Uterus (tissue), 4 donors: ENCODE data around the gene ADCYAP1. TPM values are rescaled to one million over a fixed set of nuclear protein-coding genes. Genes with fewer than 3 reads are reported as not detected.

Experiments
- DNase-seq, 2 donors: peaks; one replicate each; pipeline ENCODE4 v3.0.0-alpha.2; 2019 to 2020
- H3K27ac ChIP-seq, 2 donors: fragments of 200-600 bp; sonication (generic); 1 replicate in 1 of 2; 2 replicates in 1 of 2; pipeline ENCODE4 v1.5.1; 2016 to 2018
- H3K27me3 ChIP-seq, 2 donors: fragments of 200-600 bp; sonication (generic); one replicate each; pipeline ENCODE4 v1.5.1; 2018 to 2019; ENCODE audit warnings: control low read depth in 1 of 2
- H3K36me3 ChIP-seq, 2 donors: fragments of 200-600 bp; sonication (generic); one replicate each; pipeline ENCODE4 v1.5.1; 2019; ENCODE audit warnings: control low read depth in 1 of 2
- H3K4me1 ChIP-seq, 2 donors: fragments of 200-600 bp; sonication (generic); one replicate each; pipeline ENCODE4 v1.5.1; 2018 to 2019; ENCODE audit warnings: control low read depth in 1 of 2
- H3K4me3 ChIP-seq, 2 donors: fragments of 200-600 bp; sonication (generic); 1 replicate in 1 of 2; 2 replicates in 1 of 2; pipeline ENCODE4 v1.5.1; 2018 to 2019; ENCODE audit warnings: mild to moderate bottlenecking in 1 of 2
- H3K9me3 ChIP-seq, 2 donors: fragments of 200-600 bp; sonication (generic); one replicate each; pipeline ENCODE4 v1.5.1; 2019; ENCODE audit warnings: control low read depth in 1 of 2
- CTCF ChIP-seq, 4 experiments: fragments of 200-600 bp in 2 of 4; fragments of 450-650 bp in 2 of 4; sonication (generic) in 2 of 4; IDR thresholded peaks; one replicate each; pipeline ENCODE4 v1.5.1; 2016 to 2019; ENCODE audit warnings: antibody characterized with exemption in 4 of 4, mild to moderate bottlenecking in 2 of 4, moderate library complexity in 1 of 4
- POLR2A ChIP-seq, 2 donors: fragments of 450-650 bp; IDR thresholded peaks; one replicate each; pipeline ENCODE4 v1.6.1; 2016; ENCODE audit warnings: antibody characterized with exemption in 2 of 2, mild to moderate bottlenecking in 1 of 2, moderate library complexity in 1 of 2
- intact Hi-C: fragments of 100-400 bp; cut with DNase I; formaldehyde crosslinking; loops from one replicate; pipeline ENCODE4 v1.15.1; 2023; ENCODE audit warnings: low total_unique reads
- total RNA-seq, 4 donors: library from RNA; depleted of rRNA in 3 of 4; stranded (reverse); fragments of >200 nt in 3 of 4; gene quantifications; one replicate each; pipeline versions ENCODE4 v1.1.0 to v1.2.4, GENCODE V29; 2014 to 2023
- donor health status: DM: yes; HTN: yes; CAD: no.

ADCYAP1 gene
- total RNA-seq, 4 donors from 2014 or later, result 0.49 to 1.5 (median 0.97) TPM; not detected in 1

- no peak overlapping the region for H3K27ac ChIP-seq
- H3K4me1 ChIP-seq, result peaks cover 0 to 11% of the 10 kb centered on the region in 2 donors
- DNase-seq, result no peak
- peaks cover 24 to 66% of the 10 kb centered on the region in 2 donors for H3K27me3 ChIP-seq
- H3K4me3 ChIP-seq, result no peak overlapping the region
- TF ChIP-seq CTCF (IDR thresholded peaks at IDR 0.05) (no peak), POLR2A (IDR thresholded peaks at IDR 0.05) (no peak)
- no peaks in the 10 kb centered on the region for H3K9me3 ChIP-seq
- intact Hi-C loops, result no loop called here
- no peaks in the 10 kb centered on the region for H3K36me3 ChIP-seq
Measured at GRCh38 chr18:905948-906415, 1.3 kb downstream of the ADCYAP1 start.

- peak overlapping the region in 1 of 2 donors; percentile 20 for H3K4me3 ChIP-seq
Measured at GRCh38 chr18:906416-907114, 1.9 kb downstream of the ADCYAP1 start.

GRCh38 chr18:907115-907884, 2.6 kb downstream of the ADCYAP1 start:
- intact Hi-C loops, result no loop called here
- no peaks in the 10 kb centered on the region for H3K9me3 ChIP-seq
- H3K4me3 ChIP-seq, result peak overlapping the region in 1 of 2 donors; percentile 20
- H3K27me3 ChIP-seq, result peaks cover 24 to 61% of the 10 kb centered on the region in 2 donors
- TF ChIP-seq CTCF (IDR thresholded peaks at IDR 0.05), result no peak
- TF ChIP-seq POLR2A (IDR thresholded peaks at IDR 0.05), result no peak
- DNase-seq, result no peak
- H3K4me1 ChIP-seq, result peaks cover 0 to 11% of the 10 kb centered on the region in 2 donors
- H3K27ac ChIP-seq, result no peak overlapping the region
- no peaks in the 10 kb centered on the region for H3K36me3 ChIP-seq

More at GRCh38 chr18:906416-907114, 1.9 kb downstream of the ADCYAP1 start:
- Histone ChIP-seq H3K27ac (no peak overlapping the region), H3K9me3 (no peaks in the 10 kb centered on the region), H3K36me3 (no peaks in the 10 kb centered on the region), H3K4me1 (peaks cover 0 to 11% of the 10 kb centered on the region in 2 donors), H3K27me3 (peaks cover 24 to 66% of the 10 kb centered on the region in 2 donors)
- no peak for TF ChIP-seq POLR2A (IDR thresholded peaks at IDR 0.05)
- TF ChIP-seq CTCF (IDR thresholded peaks at IDR 0.05), result no peak
- no peak for DNase-seq
- intact Hi-C loops, result no loop called here

GRCh38 chr18:907885-908757, 3.5 kb downstream of the ADCYAP1 start:
- H3K27me3 ChIP-seq, result peaks cover 24 to 58% of the 10 kb centered on the region in 2 donors
- intact Hi-C loops, result no loop called here
- H3K27ac ChIP-seq, result no peak overlapping the region
- H3K4me3 ChIP-seq, result peak overlapping the region in 1 of 2 donors; percentile 20
- TF ChIP-seq POLR2A (IDR thresholded peaks at IDR 0.05), result no peak
- no peak for TF ChIP-seq CTCF (IDR thresholded peaks at IDR 0.05)
- no peak for DNase-seq
- peaks cover 0 to 11% of the 10 kb centered on the region in 2 donors for H3K4me1 ChIP-seq
- no peaks in the 10 kb centered on the region for H3K36me3 ChIP-seq
- no peaks in the 10 kb centered on the region for H3K9me3 ChIP-seq
